Measurements from ENCODE around the gene PTTG1IP2. TPM values are rescaled to one million over a fixed set of nuclear protein-coding genes. Genes with fewer than 3 reads are reported as not detected.

PTTG1IP2 gene
- total RNA-seq, 1 donor from 2014 or later: not detected

DNA sequence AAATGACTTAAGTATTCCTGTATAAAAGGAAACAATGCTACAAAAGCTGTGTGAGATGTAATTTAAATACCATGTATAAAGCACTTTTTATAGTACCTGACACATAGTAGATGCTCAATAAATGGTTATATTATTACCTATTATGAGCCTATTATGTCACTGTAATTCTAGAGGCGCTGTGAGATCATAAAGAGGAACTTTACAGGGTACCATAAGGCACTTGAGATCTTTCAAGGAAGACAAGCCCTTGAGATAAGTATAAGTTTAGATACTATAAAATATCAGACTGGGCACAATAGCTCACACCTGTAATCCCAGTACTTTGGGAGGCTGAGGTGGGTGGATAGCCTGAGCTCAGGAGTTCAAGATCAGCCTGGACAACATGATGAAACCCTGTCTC lies 38.3 kb downstream of the PTTG1IP2 start:
- no peak overlapping the region for H3K9ac ChIP-seq (ENCODE audit: low read depth in 1 of 3, low read length in 3 of 3)
- H3K27me3 ChIP-seq (ENCODE audit: control insufficient read depth in 3 of 3, insufficient read depth in 3 of 3, low read length in 3 of 3): no peaks in the 10 kb centered on the region
- no peak overlapping the region for H3K27ac ChIP-seq (ENCODE audit: low read depth, low read length)

GRCh38 chr7:90511776-90512175 lies 42.3 kb downstream of the PTTG1IP2 start:
- Histone ChIP-seq H3K36me3 (ENCODE audit: control insufficient read depth in 3 of 3, insufficient read depth in 3 of 3, low read length in 3 of 3) (no peaks in the 10 kb centered on the region), H3K9ac (ENCODE audit: low read depth in 1 of 3, low read length in 3 of 3) (no peak overlapping the region), H3K27me3 (ENCODE audit: control insufficient read depth in 3 of 3, insufficient read depth in 3 of 3, low read length in 3 of 3) (no peaks in the 10 kb centered on the region), H3K27ac (ENCODE audit: low read depth, low read length) (no peak overlapping the region), H3K4me1 (ENCODE audit: control insufficient read depth in 3 of 3, insufficient read depth in 3 of 3, low read length in 3 of 3) (no peaks in the 10 kb centered on the region), H3K9me3 (ENCODE audit: control insufficient read depth in 3 of 3, low read length in 3 of 3) (no peaks in the 10 kb centered on the region), H3K4me3 (ENCODE audit: low read length in 3 of 3) (no peak overlapping the region)

More for the DNA sequence above, 38.3 kb downstream of the PTTG1IP2 start:
- Histone ChIP-seq H3K4me3 (ENCODE audit: low read length in 3 of 3) (no peak overlapping the region), H3K9me3 (ENCODE audit: control insufficient read depth in 3 of 3, low read length in 3 of 3) (no peaks in the 10 kb centered on the region), H3K36me3 (ENCODE audit: control insufficient read depth in 3 of 3, insufficient read depth in 3 of 3, low read length in 3 of 3) (no peaks in the 10 kb centered on the region), H3K4me1 (ENCODE audit: control insufficient read depth in 3 of 3, insufficient read depth in 3 of 3, low read length in 3 of 3) (no peaks in the 10 kb centered on the region)

DNA sequence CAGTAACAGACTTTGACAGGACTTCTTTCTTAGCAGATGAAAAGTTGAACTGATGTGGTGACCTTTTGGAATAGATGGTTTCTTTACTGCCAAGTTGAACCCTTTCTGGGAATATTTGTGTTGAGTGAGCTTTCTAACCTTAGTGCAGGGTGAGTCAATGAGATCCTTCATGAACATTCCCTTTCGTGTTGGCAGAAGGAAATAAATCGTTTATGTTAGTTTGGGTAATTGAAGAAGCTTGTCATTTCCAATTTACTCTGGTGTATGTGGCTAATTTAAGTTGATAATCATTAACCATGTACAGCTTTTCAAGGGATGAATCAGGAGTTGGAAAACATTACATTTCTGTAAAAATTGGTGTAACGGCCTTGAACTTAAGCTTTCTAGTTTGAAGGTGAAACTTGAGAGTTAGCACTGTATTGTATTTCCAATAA lies 43.4 kb downstream of the PTTG1IP2 start:
- H3K27ac ChIP-seq (ENCODE audit: low read depth, low read length): no peak overlapping the region
- H3K4me1 ChIP-seq (ENCODE audit: control insufficient read depth in 3 of 3, insufficient read depth in 3 of 3, low read length in 3 of 3): no peaks in the 10 kb centered on the region
- H3K36me3 ChIP-seq (ENCODE audit: control insufficient read depth in 3 of 3, insufficient read depth in 3 of 3, low read length in 3 of 3): no peaks in the 10 kb centered on the region
- no peaks in the 10 kb centered on the region for H3K9me3 ChIP-seq (ENCODE audit: control insufficient read depth in 3 of 3, low read length in 3 of 3)
- no peak overlapping the region for H3K9ac ChIP-seq (ENCODE audit: low read depth in 1 of 3, low read length in 3 of 3)
- no peak overlapping the region for H3K4me3 ChIP-seq (ENCODE audit: low read length in 3 of 3)
- no peaks in the 10 kb centered on the region for H3K27me3 ChIP-seq (ENCODE audit: control insufficient read depth in 3 of 3, insufficient read depth in 3 of 3, low read length in 3 of 3)

- Histone ChIP-seq H3K9me3 (ENCODE audit: control insufficient read depth in 3 of 3, low read length in 3 of 3) (no peaks in the 10 kb centered on the region), H3K4me3 (ENCODE audit: low read length in 3 of 3) (no peak overlapping the region), H3K4me1 (ENCODE audit: control insufficient read depth in 3 of 3, insufficient read depth in 3 of 3, low read length in 3 of 3) (no peaks in the 10 kb centered on the region), H3K27me3 (ENCODE audit: control insufficient read depth in 3 of 3, insufficient read depth in 3 of 3, low read length in 3 of 3) (no peaks in the 10 kb centered on the region), H3K9ac (ENCODE audit: low read depth in 1 of 3, low read length in 3 of 3) (no peak overlapping the region), H3K27ac (ENCODE audit: low read depth, low read length) (no peak overlapping the region), H3K36me3 (ENCODE audit: control insufficient read depth in 3 of 3, insufficient read depth in 3 of 3, low read length in 3 of 3) (no peaks in the 10 kb centered on the region)
Observed at GRCh38 chr7:90516257-90516656, 46.8 kb downstream of the PTTG1IP2 start.

DNA sequence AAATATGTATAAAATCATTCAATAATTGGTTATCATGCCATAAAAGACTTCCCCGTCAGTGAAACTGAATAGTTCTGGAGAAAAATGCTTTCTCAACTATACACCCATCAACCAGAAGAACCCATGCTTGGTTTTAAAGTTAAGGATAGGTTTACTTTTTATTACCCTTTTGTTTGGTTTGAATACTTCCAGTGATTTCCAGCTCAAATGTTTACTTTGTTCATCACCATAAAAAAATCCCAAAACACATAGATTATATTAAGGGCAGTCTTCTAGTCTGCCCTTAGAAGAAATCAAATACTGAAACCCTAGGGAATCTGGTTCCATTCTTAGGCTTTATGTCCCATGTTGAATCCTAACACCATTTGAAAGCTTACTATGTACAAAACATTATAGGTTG lies 49.2 kb downstream of the PTTG1IP2 start:
- H3K36me3 ChIP-seq (ENCODE audit: control insufficient read depth in 3 of 3, insufficient read depth in 3 of 3, low read length in 3 of 3): no peaks in the 10 kb centered on the region
- no peaks in the 10 kb centered on the region for H3K27me3 ChIP-seq (ENCODE audit: control insufficient read depth in 3 of 3, insufficient read depth in 3 of 3, low read length in 3 of 3)
- no peak overlapping the region for H3K27ac ChIP-seq (ENCODE audit: low read depth, low read length)
- no peak overlapping the region for H3K4me3 ChIP-seq (ENCODE audit: low read length in 3 of 3)
- H3K9ac ChIP-seq (ENCODE audit: low read depth in 1 of 3, low read length in 3 of 3): no peak overlapping the region
- H3K4me1 ChIP-seq (ENCODE audit: control insufficient read depth in 3 of 3, insufficient read depth in 3 of 3, low read length in 3 of 3): no peaks in the 10 kb centered on the region
- H3K9me3 ChIP-seq (ENCODE audit: control insufficient read depth in 3 of 3, low read length in 3 of 3): no peaks in the 10 kb centered on the region

- Histone ChIP-seq H3K4me1 (ENCODE audit: control insufficient read depth in 3 of 3, insufficient read depth in 3 of 3, low read length in 3 of 3) (no peaks in the 10 kb centered on the region), H3K36me3 (ENCODE audit: control insufficient read depth in 3 of 3, insufficient read depth in 3 of 3, low read length in 3 of 3) (no peaks in the 10 kb centered on the region), H3K27me3 (ENCODE audit: control insufficient read depth in 3 of 3, insufficient read depth in 3 of 3, low read length in 3 of 3) (no peaks in the 10 kb centered on the region), H3K9ac (ENCODE audit: low read depth in 1 of 3, low read length in 3 of 3) (no peak overlapping the region), H3K4me3 (ENCODE audit: low read length in 3 of 3) (no peak overlapping the region), H3K27ac (ENCODE audit: low read depth, low read length) (no peak overlapping the region), H3K9me3 (ENCODE audit: control insufficient read depth in 3 of 3, low read length in 3 of 3) (no peaks in the 10 kb centered on the region)
Observed at GRCh38 chr7:90520484-90520883, 51.0 kb downstream of the PTTG1IP2 start.

- Histone ChIP-seq H3K27ac (ENCODE audit: low read depth, low read length) (no peak overlapping the region), H3K36me3 (ENCODE audit: control insufficient read depth in 3 of 3, insufficient read depth in 3 of 3, low read length in 3 of 3) (no peaks in the 10 kb centered on the region), H3K4me3 (ENCODE audit: low read length in 3 of 3) (no peak overlapping the region), H3K4me1 (ENCODE audit: control insufficient read depth in 3 of 3, insufficient read depth in 3 of 3, low read length in 3 of 3) (no peaks in the 10 kb centered on the region), H3K9ac (ENCODE audit: low read depth in 1 of 3, low read length in 3 of 3) (no peak overlapping the region), H3K9me3 (ENCODE audit: control insufficient read depth in 3 of 3, low read length in 3 of 3) (no peaks in the 10 kb centered on the region), H3K27me3 (ENCODE audit: control insufficient read depth in 3 of 3, insufficient read depth in 3 of 3, low read length in 3 of 3) (no peaks in the 10 kb centered on the region)
Observed at GRCh38 chr7:90530263-90530662, 60.8 kb downstream of the PTTG1IP2 start.

DNA sequence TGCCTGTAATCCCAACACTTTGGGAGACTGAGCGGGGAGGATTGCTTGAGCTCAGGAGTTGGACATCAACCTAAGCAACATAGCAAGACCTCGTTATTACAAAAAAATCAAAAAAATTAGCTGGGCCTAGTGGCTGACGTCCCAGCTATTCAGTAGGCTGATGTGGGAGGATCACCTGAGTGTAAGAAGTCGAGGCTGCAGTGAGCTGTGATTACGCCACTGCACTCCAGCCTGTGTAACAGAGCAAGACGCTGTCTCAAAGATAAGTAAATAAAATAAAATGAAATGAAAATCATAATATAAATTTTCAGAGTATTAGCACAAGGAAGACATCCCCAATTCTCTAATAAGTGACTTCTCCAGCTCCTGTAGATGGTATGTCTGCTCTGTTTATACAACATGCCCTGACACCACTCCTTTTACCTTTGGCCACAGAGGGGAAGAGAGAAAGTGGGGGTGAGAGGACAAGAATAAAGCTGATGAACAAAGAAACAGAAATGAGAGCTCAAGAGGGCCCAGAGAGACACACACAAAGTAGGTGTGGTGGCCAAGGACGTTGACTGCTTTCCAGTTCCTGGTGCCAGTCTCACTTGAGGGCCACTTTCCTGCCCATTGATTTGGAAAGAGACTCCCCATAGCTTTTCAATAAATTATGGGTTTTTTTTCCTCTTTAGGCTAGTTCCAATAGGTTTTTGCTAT lies 62.9 kb downstream of the PTTG1IP2 start:
- Histone ChIP-seq H3K36me3 (ENCODE audit: control insufficient read depth in 3 of 3, insufficient read depth in 3 of 3, low read length in 3 of 3) (no peaks in the 10 kb centered on the region), H3K9me3 (ENCODE audit: control insufficient read depth in 3 of 3, low read length in 3 of 3) (no peaks in the 10 kb centered on the region), H3K4me1 (ENCODE audit: control insufficient read depth in 3 of 3, insufficient read depth in 3 of 3, low read length in 3 of 3) (no peaks in the 10 kb centered on the region), H3K27ac (ENCODE audit: low read depth, low read length) (no peak overlapping the region), H3K9ac (ENCODE audit: low read depth in 1 of 3, low read length in 3 of 3) (no peak overlapping the region), H3K4me3 (ENCODE audit: low read length in 3 of 3) (no peak overlapping the region), H3K27me3 (ENCODE audit: control insufficient read depth in 3 of 3, insufficient read depth in 3 of 3, low read length in 3 of 3) (no peaks in the 10 kb centered on the region)

- H3K4me1 ChIP-seq (ENCODE audit: control insufficient read depth in 3 of 3, insufficient read depth in 3 of 3, low read length in 3 of 3): no peaks in the 10 kb centered on the region
- no peak overlapping the region for H3K9ac ChIP-seq (ENCODE audit: low read depth in 1 of 3, low read length in 3 of 3)
Observed at GRCh38 chr7:90536449-90536848, 67.0 kb downstream of the PTTG1IP2 start.

DNA sequence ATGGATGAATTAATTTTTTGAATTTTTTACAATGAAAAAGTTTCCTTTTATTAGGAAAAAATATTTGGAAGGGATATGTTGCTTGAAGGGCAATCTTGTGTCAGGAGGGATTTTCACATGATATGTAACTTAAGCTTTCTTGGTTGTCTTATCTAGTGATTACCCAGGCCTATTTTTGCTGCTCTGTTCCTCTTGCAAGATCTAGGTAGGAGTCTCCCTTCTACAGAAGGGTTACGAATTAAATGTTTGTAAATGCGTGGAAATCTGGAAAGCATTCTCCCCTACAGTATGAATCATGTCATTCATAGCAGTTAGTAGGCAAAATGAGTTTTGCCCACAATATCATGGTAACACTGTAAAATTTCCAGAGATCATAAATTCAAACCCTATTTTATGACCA lies 69.0 kb downstream of the PTTG1IP2 start:
- Histone ChIP-seq H3K27ac (ENCODE audit: low read depth, low read length) (no peak overlapping the region), H3K9ac (ENCODE audit: low read depth in 1 of 3, low read length in 3 of 3) (no peak overlapping the region), H3K4me1 (ENCODE audit: control insufficient read depth in 3 of 3, insufficient read depth in 3 of 3, low read length in 3 of 3) (no peaks in the 10 kb centered on the region), H3K27me3 (ENCODE audit: control insufficient read depth in 3 of 3, insufficient read depth in 3 of 3, low read length in 3 of 3) (no peaks in the 10 kb centered on the region), H3K4me3 (ENCODE audit: low read length in 3 of 3) (no peak overlapping the region), H3K36me3 (ENCODE audit: control insufficient read depth in 3 of 3, insufficient read depth in 3 of 3, low read length in 3 of 3) (no peaks in the 10 kb centered on the region), H3K9me3 (ENCODE audit: control insufficient read depth in 3 of 3, low read length in 3 of 3) (no peaks in the 10 kb centered on the region)

More at GRCh38 chr7:90536449-90536848, 67.0 kb downstream of the PTTG1IP2 start:
- Histone ChIP-seq H3K27me3 (ENCODE audit: control insufficient read depth in 3 of 3, insufficient read depth in 3 of 3, low read length in 3 of 3) (no peaks in the 10 kb centered on the region), H3K36me3 (ENCODE audit: control insufficient read depth in 3 of 3, insufficient read depth in 3 of 3, low read length in 3 of 3) (no peaks in the 10 kb centered on the region), H3K27ac (ENCODE audit: low read depth, low read length) (no peak overlapping the region), H3K9me3 (ENCODE audit: control insufficient read depth in 3 of 3, low read length in 3 of 3) (no peaks in the 10 kb centered on the region), H3K4me3 (ENCODE audit: low read length in 3 of 3) (no peak overlapping the region)

Measured in skeletal muscle tissue (tissue), 4 donors.